Measurements from ENCODE around the gene WAPL. TPM values are rescaled to one million over a fixed set of nuclear protein-coding genes. Genes with fewer than 3 reads are reported as not detected.
"Not testable (repeated sequence)": the region's sequence is repeated elsewhere in the genome, so short reads cannot be mapped to it uniquely, and the experiment has no call there.

The WAPL gene
- 10 to 100 TPM; 22.8 to 32.9 (median 28.9) TPM for polyA plus RNA-seq (ENCODE audit: insufficient read length in 10 of 10)
- long read RNA-seq, donor 1, partial matches to known transcripts: 5 of 5 reads
- long read RNA-seq, donor 1, other reads (novel, unspliced or antisense): 0 of 5 reads
- long read RNA-seq, donor 2, full-length matches to known transcripts: 1 of 1 reads
- long read RNA-seq, donor 2, partial matches to known transcripts: 0 of 1 reads
- long read RNA-seq, donor 2, other reads (novel, unspliced or antisense): 0 of 1 reads
- long read RNA-seq, donor 3: 0 reads
- long read RNA-seq, donor 4, full-length matches to known transcripts: 1 of 1 reads
- long read RNA-seq, donor 4, partial matches to known transcripts: 0 of 1 reads
- long read RNA-seq, donor 4, other reads (novel, unspliced or antisense): 0 of 1 reads
- long read RNA-seq, donor 5, partial matches to known transcripts: 0 of 1 reads
- long read RNA-seq, donor 5, other reads (novel, unspliced or antisense): 0 of 1 reads
- long read RNA-seq, donor 6, partial matches to known transcripts: 0 of 1 reads
- long read RNA-seq, donor 6, other reads (novel, unspliced or antisense): 0 of 1 reads
- long read RNA-seq, donor 7: 0 reads
- long read RNA-seq, donor 8, full-length matches to known transcripts: 1 of 1 reads
- long read RNA-seq, donor 8, partial matches to known transcripts: 0 of 1 reads
- long read RNA-seq, donor 8, other reads (novel, unspliced or antisense): 0 of 1 reads
- long read RNA-seq, donor 9: 0 reads

- DNase-seq: peak; percentile 95 to 99 (median 98)
Measured at GRCh38 chr10:86521678-86522509, at the start of gene WAPL. Gene WAPL (minus strand): TSS chr10:86521792. CDS start chr10:86518069, 3,723 bp downstream.

GRCh38 chr10:86569335-86569734 lies 47.7 kb upstream of the WAPL start:
- DNase-seq: no peak

- not testable (repeated sequence) for DNase-seq
Measured at GRCh38 chr10:86566518-86566917, 44.9 kb upstream of the WAPL start.

GRCh38 chr10:86563338-86563737 lies 41.7 kb upstream of the WAPL start:
- DNase-seq: not testable (repeated sequence)

GRCh38 chr10:86558695-86559094 lies 37.1 kb upstream of the WAPL start:
- not testable (repeated sequence) for DNase-seq

- no peak for DNase-seq
Measured at GRCh38 chr10:86556933-86557649, 35.5 kb upstream of the WAPL start.

- no peak for DNase-seq
Measured at GRCh38 chr10:86556532-86556931, 34.9 kb upstream of the WAPL start.

GRCh38 chr10:86553639-86554038 lies 32.0 kb upstream of the WAPL start:
- peak in 1 of 3 donors; percentile 7 for DNase-seq

GRCh38 chr10:86553213-86553612 lies 31.6 kb upstream of the WAPL start:
- no peak for DNase-seq

- no peak for DNase-seq
Measured at GRCh38 chr10:86547296-86547695, 25.7 kb upstream of the WAPL start.

- no peak for DNase-seq
Measured at GRCh38 chr10:86545101-86545500, 23.5 kb upstream of the WAPL start.

GRCh38 chr10:86540016-86540415 lies 18.4 kb upstream of the WAPL start:
- no peak for DNase-seq

GRCh38 chr10:86538547-86538946 lies 17.0 kb upstream of the WAPL start:
- no peak for DNase-seq

GRCh38 chr10:86538040-86538439 lies 16.4 kb upstream of the WAPL start:
- DNase-seq: not testable (repeated sequence)

GRCh38 chr10:86536294-86536861 lies 14.8 kb upstream of the WAPL start:
- DNase-seq: no peak

GRCh38 chr10:86535132-86535882 lies 13.7 kb upstream of the WAPL start:
- DNase-seq: peak; percentile 23 to 64 (median 40)

- peak in 1 of 3 donors; percentile 27 for DNase-seq
Measured at GRCh38 chr10:86533328-86533727, 11.7 kb upstream of the WAPL start.

- not testable (repeated sequence) for DNase-seq
Measured at GRCh38 chr10:86528736-86529135, 7.1 kb upstream of the WAPL start.

GRCh38 chr10:86526606-86527005 lies 5.0 kb upstream of the WAPL start:
- DNase-seq: no peak

- not testable (repeated sequence) for DNase-seq
Measured at GRCh38 chr10:86525713-86526112, 4.1 kb upstream of the WAPL start.

Data from muscle of back (tissue), 13 donors.